HG03196 (cell line): Measurements from ENCODE around the gene CEP85.
"Not testable (repeated sequence)": the region's sequence is repeated elsewhere in the genome, so short reads cannot be mapped to it uniquely, and the experiment has no call there.

Source experiments
- ATAC-seq: cut with Tn5 transposase; IDR thresholded peaks from one replicate; pipeline ENCODE4 v1.9.1; 2021; ENCODE audit not compliant: unreplicated experiment

The CEP85 gene

GRCh38 chr1:26307363-26307781 lies 73.4 kb downstream of the CEP85 start:
- no peak for ATAC-seq

- ATAC-seq = not testable (repeated sequence)
Observed at GRCh38 chr1:26307966-26308899, 74.2 kb downstream of the CEP85 start.

- no peak for ATAC-seq
Observed at GRCh38 chr1:26314501-26314900, 80.5 kb downstream of the CEP85 start.

GRCh38 chr1:26315874-26316850 lies 82.2 kb downstream of the CEP85 start:
- ATAC-seq = no peak

DNA sequence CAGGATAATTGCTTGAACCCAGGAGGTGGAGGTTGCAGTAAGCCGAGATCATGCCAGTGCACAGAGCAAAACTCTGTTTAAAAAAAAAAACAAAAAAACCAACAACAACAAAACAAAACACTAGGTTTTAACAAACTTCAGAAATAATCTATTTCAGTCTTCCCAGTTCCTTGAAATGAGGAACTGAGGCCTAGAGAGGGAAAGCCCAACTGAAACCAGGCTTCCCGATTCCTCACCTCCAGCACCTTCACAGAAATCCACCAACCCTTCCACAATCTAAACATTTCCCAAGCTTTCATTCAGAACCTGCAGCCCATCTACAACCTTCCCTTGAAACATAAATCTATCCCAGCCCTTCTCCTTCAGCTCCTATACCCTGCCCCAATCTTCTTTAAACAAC lies 83.1 kb downstream of the CEP85 start:
- no peak for ATAC-seq

- ATAC-seq = no peak
Observed at GRCh38 chr1:26317612-26318337, 83.8 kb downstream of the CEP85 start, which contains the start of gene CD52. CD52 (plus strand) TSS chr1:26317958; CDS start chr1:26318018, 60 bp downstream.

- ATAC-seq = no peak
Observed at GRCh38 chr1:26318338-26319064, 84.5 kb downstream of the CEP85 start.

- no peak for ATAC-seq
Observed at GRCh38 chr1:26320896-26321295, 86.9 kb downstream of the CEP85 start.

DNA sequence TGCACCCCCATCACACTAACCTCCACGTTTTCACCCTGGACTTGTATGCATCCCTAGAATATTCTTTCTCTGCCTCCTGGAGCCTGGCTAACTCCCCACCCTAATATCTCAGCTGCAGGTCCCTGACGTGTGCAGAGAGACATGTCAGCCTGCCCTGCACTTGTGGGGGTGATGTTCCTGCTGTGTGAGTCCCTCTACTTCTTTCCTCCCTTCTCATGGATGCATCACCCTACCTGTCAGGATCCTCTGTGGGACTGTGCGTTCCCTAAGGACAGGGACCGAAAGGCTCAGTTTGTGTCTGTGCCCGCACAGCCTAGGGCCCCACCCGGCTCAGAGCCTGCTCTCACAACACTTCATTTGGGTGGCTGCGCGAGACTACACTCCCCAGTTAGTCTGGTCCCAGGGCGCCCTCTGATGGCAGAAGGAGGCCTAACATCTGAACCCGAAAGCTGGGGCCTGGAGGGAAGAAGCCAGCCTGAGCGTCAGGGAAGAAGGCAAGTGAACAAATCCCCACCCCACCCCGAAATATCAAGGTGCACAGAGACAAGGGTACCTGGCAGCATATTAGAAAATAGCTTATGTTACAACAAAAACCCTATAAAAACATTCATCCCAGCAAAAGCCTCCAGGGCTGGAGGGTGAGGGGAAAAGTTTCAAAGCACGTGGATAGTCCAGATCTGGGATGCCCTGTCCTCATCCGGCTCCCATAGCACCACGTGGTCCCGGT lies 87.5 kb downstream of the CEP85 start:
- peak; percentile 40 for ATAC-seq

- no peak for ATAC-seq
Observed at GRCh38 chr1:26322042-26322331, 88.0 kb downstream of the CEP85 start.

- no peak for ATAC-seq
Observed at GRCh38 chr1:26323382-26323781, 89.4 kb downstream of the CEP85 start.

DNA sequence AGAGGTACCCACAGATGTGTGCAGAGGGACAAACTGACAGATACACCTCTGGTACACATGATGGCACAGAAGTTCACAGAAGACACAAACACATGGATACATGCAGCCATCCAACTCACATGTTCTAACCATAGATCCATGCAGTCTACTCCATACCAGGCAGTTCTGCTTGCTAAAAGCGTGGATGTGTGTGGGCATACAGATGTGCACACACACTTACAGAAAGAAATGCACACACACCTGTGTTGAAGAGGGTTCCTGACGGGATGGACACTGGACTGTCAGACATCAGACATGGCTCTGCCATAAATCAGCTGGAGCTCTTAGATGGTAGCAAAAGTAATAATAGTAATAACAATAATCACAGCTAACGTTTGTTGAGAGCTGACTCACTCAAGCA lies 90.5 kb downstream of the CEP85 start:
- ATAC-seq = no peak

DNA sequence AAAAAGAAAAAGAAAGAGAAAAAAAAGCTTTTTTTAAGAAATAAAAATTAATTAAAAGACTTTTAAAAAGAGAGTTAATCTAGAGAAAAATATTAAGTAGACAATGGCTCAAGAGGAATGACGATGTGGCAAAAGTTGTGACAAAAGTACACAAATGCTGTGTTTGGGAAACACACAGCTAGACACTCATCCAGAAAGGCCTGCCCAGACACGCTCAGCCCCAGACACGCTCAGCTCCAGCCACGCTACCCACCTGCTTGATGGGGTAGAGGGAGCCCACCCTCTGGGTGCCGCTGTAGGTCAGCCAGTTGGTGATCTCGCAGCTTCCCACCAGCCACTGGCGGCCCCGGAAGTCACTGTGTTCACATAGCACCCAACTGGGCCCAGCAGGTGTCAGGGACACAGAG lies 94.0 kb downstream of the CEP85 start:
- ATAC-seq = no peak
